ENCODE data around the gene STAP1. TPM values are rescaled to one million over a fixed set of nuclear protein-coding genes. Genes with fewer than 3 reads are reported as not detected.

STAP1 gene
- total RNA-seq, 6 experiments from 2014 or later = not detected

GRCh38 chr4:67565284-67565683, 6.8 kb downstream of the STAP1 start:
- Histone ChIP-seq H3K9me3 (no peaks in the 10 kb centered on the region), H3K4me1 (no peaks in the 10 kb centered on the region), H3K36me3 (no peaks in the 10 kb centered on the region), H3K4me3 (no peak overlapping the region), H3K27me3 (no peaks in the 10 kb centered on the region), H3K27ac (no peak overlapping the region)
- ATAC-seq (no peak), DNase-seq (no peak)
- TF ChIP-seq CTCF (IDR thresholded peaks at IDR 0.05) (no peak), POLR2A (IDR thresholded peaks at IDR 0.05) (no peak)
- intact Hi-C loops (cut with DNase I) = no loop called here

GRCh38 chr4:67566335-67566734, 7.8 kb downstream of the STAP1 start:
- DNase-seq = no peak
- H3K27ac ChIP-seq = no peak overlapping the region
- no peak for ATAC-seq
- no peaks in the 10 kb centered on the region for H3K36me3 ChIP-seq
- intact Hi-C loops (cut with DNase I) = no loop called here
- no peaks in the 10 kb centered on the region for H3K9me3 ChIP-seq
- H3K4me3 ChIP-seq = no peak overlapping the region
- WGBS (ENCODE audit: insufficient coverage, low coverage, low lambda C conversion rate, missing lambda C conversion rate) = 89% methylated on average over 3 of the region's 3 CpGs
- TF ChIP-seq POLR2A (IDR thresholded peaks at IDR 0.05) = no peak
- TF ChIP-seq CTCF (IDR thresholded peaks at IDR 0.05) = no peak
- H3K27me3 ChIP-seq = no peaks in the 10 kb centered on the region
- H3K4me1 ChIP-seq = no peaks in the 10 kb centered on the region

- intact Hi-C loops (cut with DNase I) = no loop called here
- Histone ChIP-seq H3K27me3 (no peaks in the 10 kb centered on the region), H3K4me3 (no peak overlapping the region), H3K9me3 (no peaks in the 10 kb centered on the region), H3K36me3 (no peaks in the 10 kb centered on the region), H3K27ac (no peak overlapping the region), H3K4me1 (no peaks in the 10 kb centered on the region)
- no peak for DNase-seq
- no peak for ATAC-seq
- TF ChIP-seq CTCF (IDR thresholded peaks at IDR 0.05) (no peak), POLR2A (IDR thresholded peaks at IDR 0.05) (no peak)
- WGBS (ENCODE audit: insufficient coverage, low coverage, low lambda C conversion rate, missing lambda C conversion rate) = 85% methylated on average over 2 of the region's 2 CpGs
Measured at GRCh38 chr4:67568820-67569219, 10.3 kb downstream of the STAP1 start.

GRCh38 chr4:67570537-67570936, 12.0 kb downstream of the STAP1 start:
- no peak overlapping the region for H3K27ac ChIP-seq

More at GRCh38 chr4:67570537-67570936, 12.0 kb downstream of the STAP1 start:
- Histone ChIP-seq H3K9me3 (no peaks in the 10 kb centered on the region), H3K4me1 (no peaks in the 10 kb centered on the region), H3K27me3 (no peaks in the 10 kb centered on the region), H3K36me3 (no peaks in the 10 kb centered on the region), H3K4me3 (no peak overlapping the region)
- DNase-seq (no peak), ATAC-seq (no peak)
- WGBS (ENCODE audit: insufficient coverage, low coverage, low lambda C conversion rate, missing lambda C conversion rate) = 83% methylated on average over 1 of the region's 1 CpG
- intact Hi-C loops (cut with DNase I) = no loop called here
- TF ChIP-seq CTCF (IDR thresholded peaks at IDR 0.05) (no peak), POLR2A (IDR thresholded peaks at IDR 0.05) (no peak)
